HG03045 (cell line): Measurements from ENCODE around the gene BUB1.
"Not testable (repeated sequence)": the region's sequence is repeated elsewhere in the genome, so short reads cannot be mapped to it uniquely, and the experiment has no call there.

ENCODE experiments used
- ATAC-seq: cut with Tn5 transposase; IDR thresholded peaks from one replicate; pipeline ENCODE4 v1.9.1; 2021; ENCODE audit warnings: mild to moderate bottlenecking, moderate library complexity; ENCODE audit not compliant: unreplicated experiment

The BUB1 gene

GRCh38 chr2:110659248-110659647 is 18.6 kb downstream of the BUB1 start:
- ATAC-seq, result no peak

- no peak for ATAC-seq
These were observed 20.0 kb downstream of the BUB1 start for GRCh38 chr2:110657724-110658305.

DNA sequence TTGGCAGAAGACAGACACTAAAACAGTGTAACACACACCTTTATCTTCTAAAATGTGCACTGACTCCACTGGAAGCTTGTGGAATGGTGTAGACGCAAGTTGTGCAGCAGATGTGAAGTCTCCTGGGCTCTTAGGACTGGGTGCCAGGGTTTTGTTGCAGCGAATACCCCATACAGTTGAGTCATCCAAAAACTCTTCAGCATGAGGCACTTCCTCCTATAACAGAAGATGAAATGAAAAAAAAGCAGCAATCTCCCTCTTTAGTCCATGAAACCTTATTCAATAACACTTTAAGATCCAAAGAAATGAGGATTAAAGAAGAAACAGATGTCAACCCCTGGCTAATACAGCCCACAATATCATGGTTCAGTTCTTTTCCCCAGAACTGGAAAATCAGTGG is 22.2 kb downstream of the BUB1 start:
- ATAC-seq, result no peak

DNA sequence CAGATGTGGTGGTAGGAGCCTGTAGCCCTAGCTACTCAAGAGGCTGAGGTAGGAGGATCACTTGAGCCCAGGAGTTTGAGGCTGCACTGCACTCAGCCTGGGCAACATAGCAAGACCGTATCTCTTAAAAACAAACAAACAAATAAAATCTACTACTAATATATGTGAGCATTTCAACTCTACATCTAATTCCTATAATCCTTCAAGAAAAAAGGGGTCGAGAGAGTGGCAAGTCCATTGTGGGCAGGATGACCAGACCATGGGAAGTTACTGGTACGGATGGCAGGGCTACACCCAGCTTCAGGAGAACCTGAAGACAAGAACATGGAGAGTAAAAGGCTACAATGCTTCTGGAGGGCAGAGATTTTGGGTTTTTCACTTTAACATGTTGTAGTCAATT is 24.0 kb downstream of the BUB1 start:
- no peak for ATAC-seq

- no peak for ATAC-seq
These were observed 27.5 kb downstream of the BUB1 start for GRCh38 chr2:110650346-110650745.

DNA sequence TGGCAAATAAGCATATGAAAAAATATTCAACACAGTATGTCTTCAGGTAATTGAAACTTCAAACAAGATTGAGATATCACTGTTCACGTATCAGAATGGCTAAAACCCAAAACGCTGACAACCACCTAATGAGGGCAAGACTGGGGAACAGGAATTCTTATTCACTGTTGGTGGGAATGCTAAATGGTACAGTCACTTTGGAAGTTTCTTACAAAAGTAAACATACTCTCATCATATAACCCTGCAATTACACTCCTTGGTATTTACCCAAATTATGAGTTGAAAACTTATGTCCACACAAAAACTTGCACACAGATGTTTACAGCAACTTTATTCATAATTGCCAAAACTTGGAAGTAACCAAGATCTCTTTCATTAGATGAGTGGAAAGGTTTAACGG is 30.1 kb downstream of the BUB1 start:
- ATAC-seq, result no peak

GRCh38 chr2:110645616-110646015 is 32.2 kb downstream of the BUB1 start:
- ATAC-seq, result no peak

GRCh38 chr2:110644357-110644756 is 33.5 kb downstream of the BUB1 start:
- no peak for ATAC-seq

DNA sequence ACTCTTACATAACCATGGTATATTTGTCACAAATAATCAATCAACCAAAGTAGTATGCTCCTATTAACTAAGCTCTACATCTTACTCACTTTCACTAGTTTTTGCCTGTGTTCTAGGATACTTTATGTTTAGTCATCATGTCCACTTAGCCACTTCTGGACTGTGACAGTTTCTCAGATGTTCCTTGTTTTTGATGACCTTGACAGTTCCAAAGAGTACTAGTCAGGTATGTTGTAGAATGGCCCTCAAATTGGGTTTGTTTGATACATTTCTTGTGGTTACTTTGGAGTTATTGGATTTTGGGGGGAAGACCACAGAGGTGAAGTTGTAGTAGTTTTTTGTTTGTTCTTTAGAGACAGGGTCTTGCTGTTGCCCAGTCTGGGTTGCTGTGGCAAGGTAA is 35.5 kb downstream of the BUB1 start:
- no peak for ATAC-seq

GRCh38 chr2:110639972-110640371 is 37.9 kb downstream of the BUB1 start:
- no peak for ATAC-seq

GRCh38 chr2:110638952-110639695 is 38.7 kb downstream of the BUB1 start:
- no peak for ATAC-seq

GRCh38 chr2:110638004-110638403 is 39.9 kb downstream of the BUB1 start:
- ATAC-seq, result no peak

GRCh38 chr2:110637093-110637492 is 40.8 kb downstream of the BUB1 start:
- ATAC-seq, result no peak

GRCh38 chr2:110635949-110636628 is 41.8 kb downstream of the BUB1 start:
- ATAC-seq, result not testable (repeated sequence)

- ATAC-seq, result not testable (repeated sequence)
These were observed 50.5 kb downstream of the BUB1 start for GRCh38 chr2:110627348-110627747.

- not testable (repeated sequence) for ATAC-seq
These were observed 58.4 kb downstream of the BUB1 start for GRCh38 chr2:110619326-110619939.

GRCh38 chr2:110613927-110614326 is 63.9 kb downstream of the BUB1 start:
- not testable (repeated sequence) for ATAC-seq

GRCh38 chr2:110610613-110611250 is 67.1 kb downstream of the BUB1 start:
- peak; percentile 41 for ATAC-seq

- peak; percentile 35 for ATAC-seq
These were observed 67.8 kb downstream of the BUB1 start for GRCh38 chr2:110609843-110610612.

DNA sequence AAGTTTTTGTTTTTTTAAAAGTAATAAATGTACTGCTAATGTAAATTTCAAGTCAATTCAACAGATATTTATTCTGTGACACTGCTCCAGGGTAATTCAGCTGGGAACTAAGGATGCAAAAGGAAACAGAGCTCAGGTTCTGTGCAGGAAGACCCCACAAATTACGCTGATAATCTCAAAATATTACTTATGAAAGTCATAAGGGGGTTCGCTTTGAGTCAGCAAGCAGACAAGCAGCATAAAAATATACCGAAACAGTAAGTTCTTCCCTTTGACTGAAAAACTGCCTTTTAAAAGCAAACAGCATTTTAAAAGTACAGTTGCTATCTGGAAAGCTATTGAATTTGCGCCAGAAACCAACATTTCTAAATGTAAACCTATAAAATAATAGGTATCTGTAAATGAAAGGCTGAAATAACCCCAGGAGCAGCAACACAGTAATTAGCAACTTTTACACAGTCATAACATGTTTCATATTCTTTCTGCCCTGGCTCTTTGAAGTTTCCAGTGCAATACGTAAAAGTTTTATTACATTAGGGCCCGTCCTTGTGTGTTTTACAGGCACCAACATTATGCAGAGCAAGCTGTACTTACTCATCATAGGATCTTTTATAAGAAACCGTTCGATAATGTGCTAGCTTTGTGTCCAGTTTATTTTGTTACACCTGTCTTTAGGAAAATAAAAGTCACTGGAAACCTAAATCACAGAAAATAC is 68.9 kb downstream of the BUB1 start:
- ATAC-seq, result not testable (repeated sequence)
